Measurements from ENCODE around the gene CNIH3.
A peak's percentile ranks its signal among the peaks of the same experiment; 100 is the strongest.

CNIH3 gene

GRCh38 chr1:224616756-224617409 lies 766 bp downstream of the CNIH3 start:
- no peak for DNase-seq (ENCODE audit: low spot score)

GRCh38 chr1:224617410-224618355 lies 1.6 kb downstream of the CNIH3 start:
- no peak for DNase-seq (ENCODE audit: low spot score)

GRCh38 chr1:224619209-224619608 lies 3.1 kb downstream of the CNIH3 start:
- DNase-seq (ENCODE audit: low spot score): no peak

- no peak for DNase-seq (ENCODE audit: low spot score)
Observed at GRCh38 chr1:224620105-224620504, 4.0 kb downstream of the CNIH3 start.

- DNase-seq (ENCODE audit: low spot score): no peak
Observed at GRCh38 chr1:224621813-224622682, 5.9 kb downstream of the CNIH3 start.

- no peak for DNase-seq (ENCODE audit: low spot score)
Observed at GRCh38 chr1:224622831-224623230, 6.7 kb downstream of the CNIH3 start.

GRCh38 chr1:224623310-224623714 lies 7.2 kb downstream of the CNIH3 start:
- peak; percentile 83 for DNase-seq (ENCODE audit: low spot score)

GRCh38 chr1:224623743-224624333 lies 7.7 kb downstream of the CNIH3 start:
- DNase-seq (ENCODE audit: low spot score): peak; percentile 92

GRCh38 chr1:224624432-224624831 lies 8.3 kb downstream of the CNIH3 start:
- no peak for DNase-seq (ENCODE audit: low spot score)

GRCh38 chr1:224626042-224626441 lies 9.9 kb downstream of the CNIH3 start:
- peak; percentile 74 for DNase-seq (ENCODE audit: low spot score)

GRCh38 chr1:224629965-224630364 lies 13.8 kb downstream of the CNIH3 start:
- no peak for DNase-seq (ENCODE audit: low spot score)

GRCh38 chr1:224631462-224632115 lies 15.5 kb downstream of the CNIH3 start:
- DNase-seq (ENCODE audit: low spot score): no peak

- peak; percentile 55 for DNase-seq (ENCODE audit: low spot score)
Observed at GRCh38 chr1:224632381-224632871, 16.3 kb downstream of the CNIH3 start.

GRCh38 chr1:224632921-224633321 lies 16.8 kb downstream of the CNIH3 start:
- DNase-seq (ENCODE audit: low spot score): no peak

GRCh38 chr1:224635356-224635755 lies 19.2 kb downstream of the CNIH3 start:
- DNase-seq (ENCODE audit: low spot score): peak; percentile 70

- peak; percentile 85 for DNase-seq (ENCODE audit: low spot score)
Observed at GRCh38 chr1:224637515-224637914, 21.4 kb downstream of the CNIH3 start.

GRCh38 chr1:224637936-224638335 lies 21.8 kb downstream of the CNIH3 start:
- no peak for DNase-seq (ENCODE audit: low spot score)

- no peak for DNase-seq (ENCODE audit: low spot score)
Observed at GRCh38 chr1:224639426-224639975, 23.4 kb downstream of the CNIH3 start.

GRCh38 chr1:224640018-224640417 lies 23.9 kb downstream of the CNIH3 start:
- DNase-seq (ENCODE audit: low spot score): no peak

GRCh38 chr1:224640587-224640986 lies 24.5 kb downstream of the CNIH3 start:
- no peak for DNase-seq (ENCODE audit: low spot score)

GRCh38 chr1:224641030-224641429 lies 24.9 kb downstream of the CNIH3 start:
- no peak for DNase-seq (ENCODE audit: low spot score)
